Ascending aorta (tissue), 2 donors: Measurements from ENCODE around the gene PCDHA12. TPM values are rescaled to one million over a fixed set of nuclear protein-coding genes. Genes with fewer than 3 reads are reported as not detected.
A peak's percentile ranks its signal among the peaks of the same experiment; 100 is the strongest.

Source experiments
- DNase-seq, 2 donors: peaks; one replicate each; pipeline ENCODE4 v3.0.0-alpha.2; 2019; ENCODE audit warnings: low spot score in 2 of 2
- H3K27ac ChIP-seq, 2 donors: fragments of 200-600 bp; sonication (generic); one replicate each; pipeline ENCODE4 v1.5.1; 2016 to 2017; ENCODE audit warnings: mild to moderate bottlenecking in 1 of 2
- H3K27me3 ChIP-seq: fragments of 200-600 bp; sonication (generic); one replicate; pipeline ENCODE4 v1.5.1; 2017
- H3K36me3 ChIP-seq, 2 donors: fragments of 200-600 bp; sonication (generic); one replicate each; pipeline ENCODE4 v1.5.1; 2016
- H3K4me1 ChIP-seq, 2 donors: fragments of 200-600 bp; sonication (generic); one replicate each; pipeline ENCODE4 v1.5.1; 2016 to 2017; ENCODE audit warnings: mild to moderate bottlenecking in 1 of 2
- H3K4me3 ChIP-seq, 2 donors: fragments of 200-600 bp; sonication (generic); one replicate each; pipeline ENCODE4 v1.5.1; 2016 to 2017; ENCODE audit warnings: mild to moderate bottlenecking in 1 of 2
- H3K9me3 ChIP-seq, 2 donors: fragments of 200-600 bp; sonication (generic); one replicate each; pipeline ENCODE4 v1.5.1; 2016
- CTCF ChIP-seq, 3 experiments: fragments of 200-600 bp in 2 of 3; fragments of 450-650 bp in 1 of 3; sonication (generic) in 2 of 3; IDR thresholded peaks; one replicate each; pipeline ENCODE4 v1.5.1; 2016 to 2019; ENCODE audit warnings: antibody characterized with exemption in 3 of 3, mild to moderate bottlenecking in 1 of 3, moderate library complexity in 1 of 3
- intact Hi-C: fragments of 100-400 bp; cut with DNase I; formaldehyde crosslinking; loops from one replicate; pipeline ENCODE4 v1.15.1; 2023
- total RNA-seq: library from RNA; depleted of rRNA; stranded (reverse); fragments of >200 nt; gene quantifications from one replicate; pipeline ENCODE4 v1.1.0, GENCODE V29; 2016

The PCDHA12 gene
- total RNA-seq, 1 donor from 2014 or later = not detected

- Histone ChIP-seq H3K9me3 (no peaks in the 10 kb centered on the region), H3K36me3 (no peaks in the 10 kb centered on the region), H3K4me3 (no peak overlapping the region), H3K4me1 (peaks cover 0 to 6% of the 10 kb centered on the region in 2 donors), H3K27ac (no peak overlapping the region), H3K27me3 (no peaks in the 10 kb centered on the region)
- TF ChIP-seq CTCF (IDR thresholded peaks at IDR 0.05) = no peak
- intact Hi-C loops = no loop called here
- no peak for DNase-seq
Measured at GRCh38 chr5:140923601-140924000, 48.5 kb downstream of the PCDHA12 start.

GRCh38 chr5:140925806-140926442, 50.8 kb downstream of the PCDHA12 start, which contains the start of gene PCDHAC1:
TSS of gene PCDHAC1 (plus strand) at chr5:140926299. CDS start at chr5:140926893, 594 bp downstream.
- Histone ChIP-seq H3K36me3 (no peaks in the 10 kb centered on the region), H3K27me3 (no peaks in the 10 kb centered on the region), H3K4me1 (peaks cover 0 to 6% of the 10 kb centered on the region in 2 donors), H3K9me3 (no peaks in the 10 kb centered on the region), H3K27ac (no peak within 1 kb of the TSS), H3K4me3 (peak within 1 kb of the TSS; percentile 55 to 67)
- intact Hi-C loops = loop anchor here (1.0 kb wide), 1 partner anchor 115 kb away; no protein-coding TSS in a partner anchor
- no peak for TF ChIP-seq CTCF (IDR thresholded peaks at IDR 0.05)
- DNase-seq = no peak

- H3K27ac ChIP-seq = no peak overlapping the region
- H3K4me3 ChIP-seq = peak overlapping the region; percentile 55 to 67
- H3K4me1 ChIP-seq = peaks cover 0 to 6% of the 10 kb centered on the region in 2 donors
- no peaks in the 10 kb centered on the region for H3K9me3 ChIP-seq
- peak; percentile 27 to 74 (median 59) for TF ChIP-seq CTCF (IDR thresholded peaks at IDR 0.05)
- no peaks in the 10 kb centered on the region for H3K36me3 ChIP-seq
- DNase-seq = peak in 1 of 2 donors; percentile 78
- intact Hi-C loops = loop anchor here (1.0 kb wide), 1 partner anchor 115 kb away; no protein-coding TSS in a partner anchor
- H3K27me3 ChIP-seq = no peaks in the 10 kb centered on the region
Measured at GRCh38 chr5:140926443-140927227, 51.5 kb downstream of the PCDHA12 start.

- Histone ChIP-seq H3K27me3 (no peaks in the 10 kb centered on the region), H3K4me3 (peak overlapping the region; percentile 55 to 67), H3K4me1 (peaks cover 0 to 6% of the 10 kb centered on the region in 2 donors), H3K9me3 (no peaks in the 10 kb centered on the region), H3K27ac (no peak overlapping the region), H3K36me3 (no peaks in the 10 kb centered on the region)
- DNase-seq = no peak
- intact Hi-C loops = no loop called here
- no peak for TF ChIP-seq CTCF (IDR thresholded peaks at IDR 0.05)
Measured at GRCh38 chr5:140927228-140927573, 52.1 kb downstream of the PCDHA12 start.

Other genes starting within 250 kb of the PCDHA12 start
- gene CD14, start 242.1 kb upstream of the PCDHA12 start, total RNA-seq = 122 TPM
- gene TMCO6, start 235.9 kb upstream of the PCDHA12 start, total RNA-seq = 87.7 TPM
- gene NDUFA2, start 227.7 kb upstream of the PCDHA12 start, total RNA-seq = 122 TPM
- 130 TPM for gene IK, start 227.5 kb upstream of the PCDHA12 start, total RNA-seq
- 10.1 TPM for gene WDR55, start 210.4 kb upstream of the PCDHA12 start, total RNA-seq
- 3.5 TPM for gene DND1, start 201.7 kb upstream of the PCDHA12 start, total RNA-seq
- 68.6 TPM for gene HARS1, start 183.9 kb upstream of the PCDHA12 start, total RNA-seq
- 10.7 TPM for gene HARS2, start 183.9 kb upstream of the PCDHA12 start, total RNA-seq
- gene ZMAT2, start 174.9 kb upstream of the PCDHA12 start, total RNA-seq = 15.5 TPM
- not detected for gene PCDHA1, start 89.2 kb upstream of the PCDHA12 start, total RNA-seq
- gene PCDHA2, start 80.5 kb upstream of the PCDHA12 start, total RNA-seq = not detected
- gene PCDHA3, start 74.3 kb upstream of the PCDHA12 start, total RNA-seq = not detected
- not detected for gene PCDHA4, start 68.2 kb upstream of the PCDHA12 start, total RNA-seq
- not detected for gene PCDHA5, start 53.7 kb upstream of the PCDHA12 start, total RNA-seq
- gene PCDHA6, start 47.3 kb upstream of the PCDHA12 start, total RNA-seq = not detected
- not detected for gene PCDHA7, start 41.0 kb upstream of the PCDHA12 start, total RNA-seq
- not detected for gene PCDHA8, start 34.1 kb upstream of the PCDHA12 start, total RNA-seq
- not detected for gene PCDHA9, start 26.9 kb upstream of the PCDHA12 start, total RNA-seq
- 2.0 TPM for gene PCDHA10, start 19.4 kb upstream of the PCDHA12 start, total RNA-seq
- not detected for gene PCDHA11, start 6.4 kb upstream of the PCDHA12 start, total RNA-seq
- gene PCDHA13, start 6.8 kb downstream of the PCDHA12 start, total RNA-seq = 0.21 TPM
- gene PCDHAC1, start 51.0 kb downstream of the PCDHA12 start, total RNA-seq = 0.32 TPM
- gene PCDHAC2, start 91.2 kb downstream of the PCDHA12 start, total RNA-seq = not detected
- gene PCDHB1, start 176.1 kb downstream of the PCDHA12 start, total RNA-seq = not detected
- gene PCDHB2, start 219.3 kb downstream of the PCDHA12 start, total RNA-seq = 1.4 TPM
- 1.1 TPM for gene PCDHB3, start 225.2 kb downstream of the PCDHA12 start, total RNA-seq
- gene PCDHB4, start 246.5 kb downstream of the PCDHA12 start, total RNA-seq = 5.1 TPM